ENCODE data around the gene RASA3.

- TF ChIP-seq, protein P1, sequence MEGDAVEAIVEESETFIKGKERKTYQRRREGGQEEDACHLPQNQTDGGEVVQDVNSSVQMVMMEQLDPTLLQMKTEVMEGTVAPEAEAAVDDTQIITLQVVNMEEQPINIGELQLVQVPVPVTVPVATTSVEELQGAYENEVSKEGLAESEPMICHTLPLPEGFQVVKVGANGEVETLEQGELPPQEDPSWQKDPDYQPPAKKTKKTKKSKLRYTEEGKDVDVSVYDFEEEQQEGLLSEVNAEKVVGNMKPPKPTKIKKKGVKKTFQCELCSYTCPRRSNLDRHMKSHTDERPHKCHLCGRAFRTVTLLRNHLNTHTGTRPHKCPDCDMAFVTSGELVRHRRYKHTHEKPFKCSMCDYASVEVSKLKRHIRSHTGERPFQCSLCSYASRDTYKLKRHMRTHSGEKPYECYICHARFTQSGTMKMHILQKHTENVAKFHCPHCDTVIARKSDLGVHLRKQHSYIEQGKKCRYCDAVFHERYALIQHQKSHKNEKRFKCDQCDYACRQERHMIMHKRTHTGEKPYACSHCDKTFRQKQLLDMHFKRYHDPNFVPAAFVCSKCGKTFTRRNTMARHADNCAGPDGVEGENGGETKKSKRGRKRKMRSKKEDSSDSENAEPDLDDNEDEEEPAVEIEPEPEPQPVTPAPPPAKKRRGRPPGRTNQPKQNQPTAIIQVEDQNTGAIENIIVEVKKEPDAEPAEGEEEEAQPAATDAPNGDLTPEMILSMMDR (conservative IDR thresholded peaks at IDR 0.05; ENCODE audit: low read length) = no peak
- no peak for TF ChIP-seq EZH2phosphoT487 (IDR thresholded peaks at IDR 0.05; ENCODE audit: borderline replicate concordance, low read depth, low read length)
These were observed 45.0 kb downstream of the RASA3 start for GRCh38 chr13:114087430-114087829.
